ENCODE data around the gene C21orf58.

The C21orf58 gene

GRCh38 chr21:46325073-46325912 lies 1.6 kb upstream of the C21orf58 start:
- H3K4me3 ChIP-seq (ENCODE audit: low read length): peak overlapping the region; percentile 70
- DNase-seq (ENCODE audit: low read depth): peak; percentile 37
- TF ChIP-seq, protein P1, sequence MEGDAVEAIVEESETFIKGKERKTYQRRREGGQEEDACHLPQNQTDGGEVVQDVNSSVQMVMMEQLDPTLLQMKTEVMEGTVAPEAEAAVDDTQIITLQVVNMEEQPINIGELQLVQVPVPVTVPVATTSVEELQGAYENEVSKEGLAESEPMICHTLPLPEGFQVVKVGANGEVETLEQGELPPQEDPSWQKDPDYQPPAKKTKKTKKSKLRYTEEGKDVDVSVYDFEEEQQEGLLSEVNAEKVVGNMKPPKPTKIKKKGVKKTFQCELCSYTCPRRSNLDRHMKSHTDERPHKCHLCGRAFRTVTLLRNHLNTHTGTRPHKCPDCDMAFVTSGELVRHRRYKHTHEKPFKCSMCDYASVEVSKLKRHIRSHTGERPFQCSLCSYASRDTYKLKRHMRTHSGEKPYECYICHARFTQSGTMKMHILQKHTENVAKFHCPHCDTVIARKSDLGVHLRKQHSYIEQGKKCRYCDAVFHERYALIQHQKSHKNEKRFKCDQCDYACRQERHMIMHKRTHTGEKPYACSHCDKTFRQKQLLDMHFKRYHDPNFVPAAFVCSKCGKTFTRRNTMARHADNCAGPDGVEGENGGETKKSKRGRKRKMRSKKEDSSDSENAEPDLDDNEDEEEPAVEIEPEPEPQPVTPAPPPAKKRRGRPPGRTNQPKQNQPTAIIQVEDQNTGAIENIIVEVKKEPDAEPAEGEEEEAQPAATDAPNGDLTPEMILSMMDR (conservative IDR thresholded peaks at IDR 0.05; ENCODE audit: low read length): peak; percentile 42

- TF ChIP-seq, protein P1 (conservative IDR thresholded peaks at IDR 0.05; ENCODE audit: low read length): no peak
- peak overlapping the region; percentile 95 for H3K4me3 ChIP-seq (ENCODE audit: low read length)
- peak; percentile 78 for DNase-seq (ENCODE audit: low read depth)
Observed at GRCh38 chr21:46324390-46325072, 861 bp upstream of the C21orf58 start.

GRCh38 chr21:46323227-46323709 lies 402 bp downstream of the C21orf58 start:
- peak overlapping the region; percentile 72 for H3K4me3 ChIP-seq (ENCODE audit: low read length)
- no peak for DNase-seq (ENCODE audit: low read depth)
- TF ChIP-seq, protein P1 (conservative IDR thresholded peaks at IDR 0.05; ENCODE audit: low read length): no peak

- TF ChIP-seq, protein P1 (conservative IDR thresholded peaks at IDR 0.05; ENCODE audit: low read length): no peak
- DNase-seq (ENCODE audit: low read depth): peak; percentile 45
- peak overlapping the region; percentile 72 for H3K4me3 ChIP-seq (ENCODE audit: low read length)
Observed at GRCh38 chr21:46322351-46323226, 1.1 kb downstream of the C21orf58 start.

GRCh38 chr21:46320331-46320801 lies 3.3 kb downstream of the C21orf58 start:
- TF ChIP-seq, protein P1 (conservative IDR thresholded peaks at IDR 0.05; ENCODE audit: low read length): no peak
- DNase-seq (ENCODE audit: low read depth): no peak
- no peak overlapping the region for H3K4me3 ChIP-seq (ENCODE audit: low read length)

GRCh38 chr21:46319186-46319585 lies 4.5 kb downstream of the C21orf58 start:
- no peak overlapping the region for H3K4me3 ChIP-seq (ENCODE audit: low read length)
- DNase-seq (ENCODE audit: low read depth): no peak
- TF ChIP-seq, protein P1 (conservative IDR thresholded peaks at IDR 0.05; ENCODE audit: low read length): no peak
